ENCODE data around the gene CPZ. TPM values are rescaled to one million over a fixed set of nuclear protein-coding genes. Genes with fewer than 3 reads are reported as not detected.

The CPZ gene
- total RNA-seq, 1 donor from 2014 or later = 6.0 TPM

- ATAC-seq (no peak), DNase-seq (no peak)
- H3K9me3 ChIP-seq = no peaks in the 10 kb centered on the region
- peaks cover 2% of the 10 kb centered on the region for H3K27me3 ChIP-seq (ENCODE audit: low read depth)
- H3K36me3 ChIP-seq = no peaks in the 10 kb centered on the region
- H3K27ac ChIP-seq = no peak overlapping the region
- H3K4me3 ChIP-seq = no peak overlapping the region
- intact Hi-C loops (cut with DNase I) = no loop called here
- H3K4me1 ChIP-seq = no peaks in the 10 kb centered on the region
- no peak for TF ChIP-seq CTCF (IDR thresholded peaks at IDR 0.05)
Observed at GRCh38 chr4:8599091-8599460, 6.5 kb downstream of the CPZ start.

GRCh38 chr4:8599657-8600056, 7.1 kb downstream of the CPZ start:
- intact Hi-C loops (cut with DNase I) = no loop called here
- H3K36me3 ChIP-seq = no peaks in the 10 kb centered on the region
- H3K27ac ChIP-seq = no peak overlapping the region
- no peaks in the 10 kb centered on the region for H3K9me3 ChIP-seq
- H3K4me1 ChIP-seq = no peaks in the 10 kb centered on the region
- DNase-seq (no peak), ATAC-seq (no peak)
- TF ChIP-seq CTCF (IDR thresholded peaks at IDR 0.05) = no peak
- no peak overlapping the region for H3K4me3 ChIP-seq
- no peaks in the 10 kb centered on the region for H3K27me3 ChIP-seq (ENCODE audit: low read depth)

GRCh38 chr4:8600266-8600665, 7.7 kb downstream of the CPZ start:
- ATAC-seq (no peak), DNase-seq (no peak)
- TF ChIP-seq CTCF (IDR thresholded peaks at IDR 0.05) = no peak

GRCh38 chr4:8600686-8601085, 8.1 kb downstream of the CPZ start:
- DNase-seq = no peak

More at GRCh38 chr4:8600266-8600665, 7.7 kb downstream of the CPZ start:
- Histone ChIP-seq H3K27ac (no peak overlapping the region), H3K4me1 (no peaks in the 10 kb centered on the region), H3K4me3 (no peak overlapping the region), H3K27me3 (ENCODE audit: low read depth) (no peaks in the 10 kb centered on the region), H3K9me3 (no peaks in the 10 kb centered on the region), H3K36me3 (no peaks in the 10 kb centered on the region)
- intact Hi-C loops (cut with DNase I) = no loop called here

GRCh38 chr4:8601086-8601485, 8.5 kb downstream of the CPZ start:
- no peak for TF ChIP-seq CTCF (IDR thresholded peaks at IDR 0.05)
- DNase-seq (no peak), ATAC-seq (no peak)
- Histone ChIP-seq H3K27ac (no peak overlapping the region), H3K27me3 (ENCODE audit: low read depth) (no peaks in the 10 kb centered on the region), H3K9me3 (no peaks in the 10 kb centered on the region), H3K4me3 (no peak overlapping the region), H3K4me1 (no peaks in the 10 kb centered on the region), H3K36me3 (no peaks in the 10 kb centered on the region)
- intact Hi-C loops (cut with DNase I) = no loop called here

More at GRCh38 chr4:8600686-8601085, 8.1 kb downstream of the CPZ start:
- no peak overlapping the region for H3K4me3 ChIP-seq
- TF ChIP-seq CTCF (IDR thresholded peaks at IDR 0.05) = no peak
- ATAC-seq = no peak
- H3K9me3 ChIP-seq = no peaks in the 10 kb centered on the region
- H3K4me1 ChIP-seq = no peaks in the 10 kb centered on the region
- H3K27me3 ChIP-seq (ENCODE audit: low read depth) = no peaks in the 10 kb centered on the region
- no peaks in the 10 kb centered on the region for H3K36me3 ChIP-seq
- intact Hi-C loops (cut with DNase I) = no loop called here
- no peak overlapping the region for H3K27ac ChIP-seq

GRCh38 chr4:8601556-8601955, 9.0 kb downstream of the CPZ start:
- no peak for ATAC-seq
- Histone ChIP-seq H3K4me3 (no peak overlapping the region), H3K27ac (no peak overlapping the region), H3K4me1 (no peaks in the 10 kb centered on the region), H3K36me3 (no peaks in the 10 kb centered on the region), H3K9me3 (no peaks in the 10 kb centered on the region), H3K27me3 (ENCODE audit: low read depth) (no peaks in the 10 kb centered on the region)
- no peak for DNase-seq
- TF ChIP-seq CTCF (IDR thresholded peaks at IDR 0.05) = no peak
- intact Hi-C loops (cut with DNase I) = no loop called here
